Measurements from ENCODE around the gene PIP5K1B.

The PIP5K1B gene

GRCh38 chr9:68740561-68740960 is 35.5 kb downstream of the PIP5K1B start:
- DNase-seq, result peak; percentile 1

- no peak for DNase-seq
Observed at GRCh38 chr9:68741234-68741633, 36.2 kb downstream of the PIP5K1B start.

DNA sequence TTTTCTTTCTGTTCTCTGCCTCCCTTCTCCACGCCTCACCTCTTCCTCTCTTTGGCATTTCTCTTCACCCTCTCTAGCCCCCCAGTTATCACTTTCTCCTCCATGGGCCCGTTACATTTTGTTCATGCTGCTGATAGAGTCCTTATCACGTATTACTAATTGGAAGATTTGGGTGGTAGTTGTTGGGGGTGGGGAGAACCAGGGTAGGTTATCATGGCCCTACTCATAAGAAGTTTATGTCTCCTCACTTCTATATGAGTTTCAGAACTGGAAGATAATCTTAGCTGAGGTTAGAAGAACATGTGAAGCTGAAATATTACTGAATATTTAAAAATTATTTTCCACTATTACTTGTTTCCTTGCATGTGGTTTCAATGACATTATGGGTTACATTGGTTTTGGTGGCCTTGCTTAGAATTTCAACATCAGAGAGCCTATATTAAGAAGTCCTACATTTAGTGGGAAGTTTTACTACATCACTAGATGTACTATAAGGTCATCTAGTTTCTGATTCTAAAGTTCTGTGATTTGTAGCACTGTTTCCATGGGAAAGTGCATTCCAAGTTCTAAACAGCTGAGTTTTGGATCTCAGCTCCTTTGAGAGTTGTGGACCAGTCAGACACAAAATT is 36.8 kb downstream of the PIP5K1B start:
- no peak for DNase-seq

DNA sequence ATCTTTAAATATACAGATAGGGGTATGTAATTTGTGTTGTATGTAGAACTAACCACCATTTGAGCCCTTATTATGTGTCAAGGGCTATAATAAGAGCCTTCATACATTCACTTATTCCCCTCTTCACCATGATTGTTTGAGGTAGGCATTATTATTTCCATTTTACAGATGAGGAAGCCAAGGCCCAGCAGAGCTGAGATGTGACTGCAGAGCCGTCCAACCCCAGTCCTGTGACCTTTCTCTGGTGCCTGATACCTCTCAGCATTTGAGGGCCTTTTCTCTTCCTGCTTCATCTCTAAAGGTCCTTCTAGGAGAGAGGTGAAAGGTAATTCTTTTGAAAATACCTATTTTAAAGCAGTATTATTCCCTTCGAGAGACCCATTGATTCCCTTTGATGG is 37.3 kb downstream of the PIP5K1B start:
- no peak for DNase-seq

- DNase-seq, result no peak
Observed at GRCh38 chr9:68744426-68744825, 39.4 kb downstream of the PIP5K1B start.

GRCh38 chr9:68746525-68746924 is 41.5 kb downstream of the PIP5K1B start:
- DNase-seq, result no peak

GRCh38 chr9:68747043-68747533 is 42.0 kb downstream of the PIP5K1B start:
- DNase-seq, result no peak

DNA sequence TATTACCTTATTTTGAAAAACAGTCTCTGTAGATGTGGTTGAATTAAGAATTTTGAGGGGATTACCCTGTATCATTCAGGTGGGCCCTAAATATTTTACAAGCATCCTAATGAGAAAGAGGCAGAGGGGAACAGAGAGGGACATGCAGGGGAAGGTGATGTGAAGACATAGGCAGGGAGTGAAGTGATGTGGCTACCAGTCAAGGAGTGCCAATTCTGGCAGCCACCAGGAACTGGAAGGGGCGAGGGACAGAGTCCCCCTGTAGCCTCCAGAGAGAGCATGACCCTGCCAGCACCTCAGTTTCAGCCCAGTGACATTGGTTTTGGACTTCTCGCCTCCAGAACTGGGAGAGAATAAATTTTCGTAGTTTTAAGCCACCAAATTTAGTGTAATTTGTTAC is 44.1 kb downstream of the PIP5K1B start:
- no peak for DNase-seq

DNA sequence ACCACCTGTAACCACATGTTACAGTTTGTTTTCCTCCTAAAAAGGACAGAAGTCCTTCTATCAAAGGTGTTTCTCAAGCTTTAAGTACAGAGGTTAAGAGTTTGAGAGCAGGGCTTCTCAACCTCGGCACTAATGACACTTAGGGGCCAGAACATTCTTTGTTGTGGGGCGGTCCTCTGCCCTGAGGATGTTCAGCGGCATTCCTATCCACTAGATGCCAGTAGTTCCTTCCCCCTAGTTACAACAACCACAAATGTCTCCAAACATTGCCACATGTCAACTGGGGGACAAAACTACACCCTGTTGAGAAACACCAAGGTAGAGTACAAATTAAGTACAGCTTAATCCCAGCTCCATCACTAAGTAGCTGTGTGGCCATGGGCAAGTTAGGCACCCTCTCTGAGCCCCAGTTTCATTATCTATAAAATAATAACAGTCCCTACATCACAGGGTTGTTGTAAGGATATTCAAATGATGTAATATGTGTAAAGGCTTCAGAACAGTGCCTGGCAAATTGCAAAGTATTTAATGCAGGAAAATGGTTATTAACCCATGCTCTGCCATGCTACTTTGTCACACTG is 44.6 kb downstream of the PIP5K1B start:
- no peak for DNase-seq

GRCh38 chr9:68750255-68750654 is 45.2 kb downstream of the PIP5K1B start:
- no peak for DNase-seq

- no peak for DNase-seq
Observed at GRCh38 chr9:68750786-68751185, 45.7 kb downstream of the PIP5K1B start.

- no peak for DNase-seq
Observed at GRCh38 chr9:68751556-68751955, 46.5 kb downstream of the PIP5K1B start.

GRCh38 chr9:68755051-68755450 is 50.0 kb downstream of the PIP5K1B start:
- no peak for DNase-seq

DNA sequence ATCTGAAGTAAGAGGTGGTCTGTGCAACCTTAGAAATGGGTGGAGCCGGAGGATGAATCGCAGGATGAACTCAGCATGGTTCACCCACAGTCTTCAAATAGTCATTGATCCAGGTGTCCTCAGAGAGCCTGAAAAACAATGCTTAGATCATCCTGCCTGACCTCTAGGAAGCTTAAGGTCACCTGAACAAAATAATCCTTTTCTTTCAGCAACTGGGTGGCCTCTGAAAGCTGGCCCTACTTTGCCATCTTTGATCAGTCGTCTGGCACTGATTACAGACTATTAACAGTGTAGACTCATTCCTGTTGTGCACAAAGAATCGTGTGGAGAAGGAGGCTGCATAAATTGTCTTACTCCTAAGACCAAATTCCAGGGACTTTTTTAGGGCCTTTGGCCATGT is 50.7 kb downstream of the PIP5K1B start:
- no peak for DNase-seq

GRCh38 chr9:68759981-68760673 is 55.1 kb downstream of the PIP5K1B start:
- DNase-seq, result no peak

DNA sequence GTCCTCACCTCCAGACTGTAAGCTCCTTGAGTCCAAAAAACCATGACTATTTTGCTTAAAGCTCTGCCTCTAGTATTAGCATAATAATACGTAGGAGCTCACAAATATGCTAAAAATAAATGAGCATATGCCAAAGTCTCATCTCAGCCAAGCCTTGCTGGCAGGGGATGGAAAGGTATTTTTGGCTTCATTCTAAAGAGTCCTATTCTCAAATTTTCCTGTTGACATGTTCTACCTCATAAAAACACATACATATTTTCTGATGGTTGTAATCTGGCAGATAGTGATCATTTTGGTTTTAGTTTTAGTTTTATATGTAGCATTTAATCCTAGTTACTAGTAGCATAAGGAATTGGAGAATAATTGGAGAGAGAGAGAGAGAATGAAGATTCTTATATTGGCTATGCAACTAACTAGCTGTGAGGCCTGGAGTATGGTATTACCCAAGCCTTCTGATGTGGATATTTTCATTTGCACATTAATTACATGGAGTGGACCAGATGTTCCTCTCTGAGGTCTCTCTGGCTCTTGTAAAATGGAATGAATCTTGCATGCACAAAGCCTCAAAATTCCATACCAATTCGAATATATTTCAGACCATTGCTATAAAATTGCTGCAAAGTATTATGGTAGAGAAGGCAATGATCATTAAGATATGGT is 55.8 kb downstream of the PIP5K1B start:
- DNase-seq, result no peak

DNA sequence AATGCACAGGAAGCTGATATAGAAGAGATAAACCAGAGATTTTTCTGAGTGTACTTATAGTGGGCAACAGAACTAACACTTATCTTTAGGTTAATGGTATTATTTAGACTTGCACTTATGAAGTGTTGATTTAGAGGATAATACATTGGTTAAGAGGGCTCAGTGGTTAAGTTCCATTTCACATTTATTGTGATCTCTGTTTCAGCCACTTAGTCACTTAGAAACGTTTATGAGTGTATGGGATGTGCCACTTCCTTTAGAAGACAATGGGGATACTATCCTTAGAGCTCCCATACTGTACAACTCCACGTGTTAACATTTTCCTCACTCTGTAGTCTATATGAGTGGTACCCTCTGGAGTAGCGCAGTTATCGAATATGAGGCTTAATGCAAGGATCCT is 57.5 kb downstream of the PIP5K1B start:
- DNase-seq, result no peak

DNA sequence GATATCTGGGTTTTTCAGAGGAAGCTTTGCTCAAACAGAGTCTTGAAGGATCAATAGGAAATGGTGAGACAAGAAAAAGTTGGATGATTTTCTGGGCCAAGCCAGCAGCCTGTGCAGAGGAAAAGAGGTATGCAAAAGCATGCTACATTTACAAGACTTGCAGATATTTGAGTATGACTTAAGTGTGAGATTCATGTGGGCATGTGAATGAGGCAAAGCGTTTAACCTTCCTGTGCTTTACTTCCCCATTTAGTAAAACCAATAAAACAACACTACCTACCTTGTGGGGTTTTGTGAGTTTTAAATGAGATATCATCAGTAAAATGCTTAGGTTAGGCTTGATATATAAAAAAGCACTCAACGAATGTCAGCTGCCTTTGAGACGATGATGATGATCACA is 58.1 kb downstream of the PIP5K1B start:
- DNase-seq, result no peak

DNA sequence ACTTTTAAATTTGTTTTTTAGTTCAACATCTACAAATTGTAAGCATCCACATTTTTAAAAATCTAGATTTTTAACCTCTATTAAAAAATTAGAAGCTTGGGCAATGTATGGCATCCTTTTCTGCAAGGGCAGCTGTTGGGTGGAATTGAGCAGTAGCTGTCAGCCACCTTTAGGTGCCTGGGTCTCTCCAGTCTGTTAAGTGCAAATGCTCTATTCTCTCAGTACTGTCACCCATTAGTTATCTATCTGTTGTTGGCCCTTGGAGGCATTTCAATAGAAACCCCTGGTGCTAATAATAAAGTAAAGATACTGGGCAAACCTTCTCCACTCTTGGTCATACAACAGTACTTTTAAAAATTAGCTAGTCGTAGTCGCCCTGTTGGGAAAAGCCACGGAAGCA is 63.6 kb downstream of the PIP5K1B start:
- DNase-seq, result no peak

DNA sequence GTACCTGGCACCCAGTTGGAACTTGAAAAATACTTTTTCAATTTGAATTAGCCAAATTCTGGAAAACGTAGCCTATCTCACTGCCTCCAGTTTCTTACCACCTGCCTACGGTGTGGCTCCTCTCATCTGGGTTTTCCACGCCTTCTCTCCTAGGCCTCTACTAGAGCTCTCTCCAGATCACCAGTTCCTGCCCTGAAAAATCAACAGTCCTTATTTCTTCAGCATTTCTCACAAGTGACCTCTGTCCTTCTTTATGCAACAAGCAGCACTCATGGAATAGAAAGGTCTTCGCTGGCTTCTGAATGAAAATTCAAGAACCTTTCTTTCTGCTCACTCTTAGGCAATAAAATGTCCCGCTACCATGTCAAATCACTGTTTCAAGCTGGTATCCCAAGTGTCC is 64.8 kb downstream of the PIP5K1B start:
- DNase-seq, result no peak

GRCh38 chr9:68771376-68771775 is 66.3 kb downstream of the PIP5K1B start:
- no peak for DNase-seq

DNA sequence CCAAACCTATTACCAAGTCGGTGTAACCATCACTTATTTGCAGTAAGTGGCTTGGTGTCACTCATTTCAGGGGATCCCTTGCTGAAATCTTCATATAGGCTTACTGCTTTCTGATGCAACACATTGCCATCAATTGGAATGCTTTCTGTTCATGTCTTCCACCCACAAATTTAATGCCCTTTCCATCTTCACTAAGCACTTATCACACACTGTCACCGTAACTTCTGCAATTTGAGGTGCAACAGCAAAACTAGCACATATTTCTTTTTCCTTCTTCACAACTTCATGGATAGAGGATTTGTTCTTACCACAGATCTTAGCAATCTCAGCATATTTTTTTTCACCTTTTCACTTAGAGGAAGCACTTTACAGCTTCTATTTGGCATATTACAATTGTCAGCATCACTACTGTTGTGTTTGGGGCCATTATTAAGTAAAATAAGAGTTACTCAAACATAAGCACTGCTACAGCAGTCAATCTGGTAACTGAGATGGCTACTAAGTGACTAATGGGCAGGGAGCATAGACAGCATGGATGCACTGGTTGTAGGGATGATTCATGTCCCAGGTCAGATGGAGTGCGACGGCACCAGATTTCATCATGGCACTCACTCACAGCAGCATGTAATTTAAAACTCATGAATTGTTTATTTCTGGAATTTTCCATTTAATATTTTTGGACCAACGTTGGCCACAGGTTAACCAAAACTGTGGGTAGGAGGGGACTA is 70.1 kb downstream of the PIP5K1B start:
- DNase-seq, result no peak

DNA sequence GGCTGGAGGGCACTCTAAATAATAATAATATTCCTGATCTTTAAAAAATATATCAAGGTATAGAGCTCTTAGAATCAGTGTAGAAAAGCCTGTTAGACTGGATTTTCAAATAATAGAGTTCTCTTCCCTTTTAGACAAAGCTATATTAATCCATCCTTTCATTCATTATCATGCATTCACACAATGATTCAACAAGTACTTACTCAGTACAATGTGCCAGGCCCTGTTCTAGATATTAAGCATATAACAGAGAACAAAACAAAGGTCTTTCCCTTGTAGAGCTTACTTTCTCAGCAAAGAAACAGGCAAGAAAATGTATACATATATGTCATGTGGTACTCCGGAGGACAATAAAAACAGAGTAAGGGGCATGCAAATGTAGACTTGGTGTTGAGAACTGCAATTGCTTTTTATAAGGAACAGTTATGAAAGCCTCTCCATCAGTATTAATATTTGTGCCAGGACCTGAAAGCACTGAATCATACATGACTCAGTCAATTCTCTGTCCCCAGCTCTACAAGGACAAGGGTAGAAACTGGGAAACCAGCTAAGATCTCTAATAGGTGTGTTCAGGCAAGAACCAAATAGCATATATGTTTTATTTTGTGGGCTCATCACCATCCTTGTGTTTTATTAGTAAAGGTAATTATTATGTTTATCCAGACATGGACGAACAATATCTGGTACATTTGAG is 72.2 kb downstream of the PIP5K1B start:
- no peak for DNase-seq
